ENCODE measurements around the gene SUFU.

SUFU gene

DNA sequence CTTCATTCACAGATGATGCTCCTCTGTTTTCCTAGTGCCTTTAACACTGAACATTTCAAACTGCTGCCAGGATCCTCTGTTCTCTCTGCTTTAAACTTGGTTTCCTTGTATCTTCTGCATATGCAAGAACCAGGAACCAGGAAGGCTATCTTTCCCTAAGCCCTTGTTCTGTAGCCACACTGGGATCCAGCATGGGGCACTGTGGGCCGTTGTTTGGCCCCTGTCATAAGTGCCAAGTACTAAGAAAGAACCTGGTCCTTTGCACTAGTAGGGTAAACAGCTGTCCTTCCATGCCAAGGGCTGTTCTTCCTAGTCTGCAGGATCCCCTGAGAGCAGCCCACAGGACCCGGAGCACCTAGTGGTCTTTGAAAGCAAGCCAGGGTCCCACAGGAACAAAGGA is 91.5 kb downstream of the SUFU start:
- TF ChIP-seq, protein P1, sequence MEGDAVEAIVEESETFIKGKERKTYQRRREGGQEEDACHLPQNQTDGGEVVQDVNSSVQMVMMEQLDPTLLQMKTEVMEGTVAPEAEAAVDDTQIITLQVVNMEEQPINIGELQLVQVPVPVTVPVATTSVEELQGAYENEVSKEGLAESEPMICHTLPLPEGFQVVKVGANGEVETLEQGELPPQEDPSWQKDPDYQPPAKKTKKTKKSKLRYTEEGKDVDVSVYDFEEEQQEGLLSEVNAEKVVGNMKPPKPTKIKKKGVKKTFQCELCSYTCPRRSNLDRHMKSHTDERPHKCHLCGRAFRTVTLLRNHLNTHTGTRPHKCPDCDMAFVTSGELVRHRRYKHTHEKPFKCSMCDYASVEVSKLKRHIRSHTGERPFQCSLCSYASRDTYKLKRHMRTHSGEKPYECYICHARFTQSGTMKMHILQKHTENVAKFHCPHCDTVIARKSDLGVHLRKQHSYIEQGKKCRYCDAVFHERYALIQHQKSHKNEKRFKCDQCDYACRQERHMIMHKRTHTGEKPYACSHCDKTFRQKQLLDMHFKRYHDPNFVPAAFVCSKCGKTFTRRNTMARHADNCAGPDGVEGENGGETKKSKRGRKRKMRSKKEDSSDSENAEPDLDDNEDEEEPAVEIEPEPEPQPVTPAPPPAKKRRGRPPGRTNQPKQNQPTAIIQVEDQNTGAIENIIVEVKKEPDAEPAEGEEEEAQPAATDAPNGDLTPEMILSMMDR (IDR thresholded peaks at IDR 0.05), result no peak
- no peak for DNase-seq (ENCODE audit: low spot score)
- H3K27ac ChIP-seq, result no peak overlapping the region
- H3K4me3 ChIP-seq, result no peak overlapping the region

DNA sequence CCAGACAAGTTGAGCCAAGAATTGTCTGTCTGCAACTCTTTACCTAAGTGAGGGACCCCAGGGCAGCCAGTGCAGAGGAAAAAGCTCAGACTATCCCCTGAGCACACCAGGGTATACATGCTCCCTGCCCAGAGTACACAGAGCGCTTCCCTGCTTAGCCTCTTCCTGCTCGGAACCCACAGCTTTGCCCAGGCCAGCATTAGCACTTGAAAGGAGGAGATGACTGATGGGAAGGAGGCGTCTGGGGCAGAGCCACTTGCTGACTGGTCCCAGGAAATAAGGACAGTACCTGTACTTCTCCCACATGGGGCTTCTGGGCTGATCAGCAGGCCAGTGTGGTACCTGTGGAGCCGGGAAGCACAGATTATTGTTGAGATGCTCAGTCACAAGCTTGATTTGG is 92.1 kb downstream of the SUFU start:
- peak overlapping the region in 1 of 2 donors; percentile 70 for H3K27ac ChIP-seq

DNA sequence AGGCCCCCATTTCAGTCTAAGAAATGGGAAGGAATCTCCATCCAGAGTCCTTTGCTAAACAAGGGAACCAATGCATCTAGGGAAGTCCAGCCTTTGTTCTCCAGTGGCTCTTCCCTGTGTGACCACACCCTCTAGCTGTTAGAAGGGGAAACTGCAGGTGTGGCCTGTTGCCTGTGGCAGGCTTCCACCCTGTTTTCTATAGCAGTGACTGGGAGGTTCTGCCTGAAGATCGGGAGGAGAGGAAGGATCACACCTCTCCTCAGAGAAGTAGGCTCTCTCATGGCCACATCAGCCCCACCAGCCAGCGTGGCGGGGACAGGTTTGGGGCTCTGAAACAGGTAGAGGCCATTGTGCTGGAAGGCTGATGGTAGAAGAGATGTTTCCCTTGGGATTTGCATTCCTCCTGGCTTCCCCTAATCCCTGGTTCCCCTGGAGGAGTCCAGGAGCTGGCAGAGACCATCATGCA is 92.8 kb downstream of the SUFU start:
- DNase-seq (ENCODE audit: low spot score), result no peak
- TF ChIP-seq, protein P1 (IDR thresholded peaks at IDR 0.05), result peak; percentile 33
- Histone ChIP-seq H3K4me3 (no peak overlapping the region), H3K27ac (peak overlapping the region in 1 of 2 donors; percentile 70)

More for the DNA sequence above, 92.1 kb downstream of the SUFU start:
- TF ChIP-seq, protein P1 (IDR thresholded peaks at IDR 0.05), result no peak
- DNase-seq (ENCODE audit: low spot score), result no peak
- no peak overlapping the region for H3K4me3 ChIP-seq

DNA sequence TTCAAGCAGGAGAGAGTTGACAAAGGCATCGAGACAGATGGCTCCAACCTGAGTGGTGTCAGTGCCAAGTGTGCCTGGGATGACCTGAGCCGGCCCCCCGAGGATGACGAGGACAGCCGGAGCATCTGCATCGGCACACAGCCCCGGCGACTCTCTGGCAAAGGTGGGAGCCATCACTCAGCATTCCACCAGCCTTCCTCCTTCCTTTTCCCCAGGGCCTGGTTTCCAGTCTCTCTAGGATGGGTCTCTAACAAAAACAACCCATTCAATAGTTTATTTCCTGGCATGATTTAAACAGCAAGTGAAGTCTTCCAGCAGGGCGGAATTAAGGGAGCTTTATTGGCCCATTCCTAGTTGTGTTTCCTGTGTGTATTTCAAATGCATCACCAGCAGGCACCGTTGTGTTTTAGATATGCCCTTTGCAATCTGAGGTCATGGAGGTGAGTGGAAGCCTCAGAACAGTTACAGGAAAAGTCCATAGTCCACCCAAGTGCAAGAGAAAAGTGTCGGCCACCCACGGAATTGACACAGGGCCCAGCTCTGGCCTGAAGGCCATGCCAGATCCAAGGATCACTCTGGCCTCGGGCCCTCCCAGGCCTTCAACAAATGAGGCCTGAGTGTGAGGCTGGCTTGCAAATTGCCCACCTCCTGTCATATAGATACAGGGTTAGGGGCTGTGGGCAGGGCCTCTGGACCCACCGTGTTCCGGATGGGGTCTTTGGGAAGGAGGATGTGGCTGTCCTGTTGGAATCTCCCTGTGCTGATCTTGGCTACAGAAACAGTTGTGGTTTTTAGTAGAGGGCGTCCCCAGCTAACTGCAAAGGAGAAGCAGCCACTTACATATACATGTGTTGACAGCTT is 93.6 kb downstream of the SUFU start:
- no peak for DNase-seq (ENCODE audit: low spot score)
- TF ChIP-seq, protein P1 (IDR thresholded peaks at IDR 0.05), result no peak
- Histone ChIP-seq H3K27ac (peak overlapping the region in 1 of 2 donors; percentile 70), H3K4me3 (no peak overlapping the region)

GRCh38 chr10:102598243-102598642 is 94.5 kb downstream of the SUFU start:
- TF ChIP-seq, protein P1 (IDR thresholded peaks at IDR 0.05), result no peak
- peak overlapping the region in 1 of 2 donors; percentile 14 for H3K27ac ChIP-seq
- no peak for DNase-seq (ENCODE audit: low spot score)
- no peak overlapping the region for H3K4me3 ChIP-seq

DNA sequence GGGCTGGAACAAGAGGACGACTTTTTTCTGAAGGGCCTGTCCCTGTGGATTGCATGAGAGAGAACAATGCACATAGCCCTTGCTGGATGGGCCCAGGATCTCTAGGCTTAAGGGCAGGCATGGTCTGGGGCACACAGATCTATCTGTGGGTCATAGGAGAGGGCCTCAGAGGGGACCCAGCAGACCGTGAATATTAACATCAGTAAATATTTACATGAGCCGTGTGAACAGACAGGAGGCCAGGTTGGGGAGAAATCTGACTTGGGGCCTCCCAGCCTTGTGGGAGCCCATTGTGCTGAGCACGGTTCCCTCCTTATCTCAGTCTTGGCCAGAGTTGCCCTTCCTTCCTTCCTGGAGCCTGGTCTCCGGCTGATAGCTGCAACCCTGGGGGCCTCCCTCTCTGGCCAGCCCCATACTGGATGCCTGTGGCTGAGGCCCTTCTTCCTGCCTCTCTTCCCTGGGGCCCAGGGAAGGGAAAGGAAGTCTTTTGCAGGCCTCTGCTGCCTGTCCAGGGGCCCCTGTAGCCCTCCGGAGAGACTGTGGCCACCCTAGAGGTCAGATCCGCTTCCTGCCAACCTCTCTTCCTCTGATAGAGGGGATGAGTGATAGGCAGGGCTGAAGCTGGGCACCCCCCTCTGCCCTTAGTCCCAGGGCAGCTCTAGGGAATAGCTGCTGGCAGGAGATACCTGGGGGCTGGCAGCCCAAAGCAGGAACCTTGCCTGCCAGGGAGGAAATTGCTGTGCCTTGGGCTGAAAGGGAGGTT is 96.0 kb downstream of the SUFU start:
- no peak overlapping the region for H3K4me3 ChIP-seq
- no peak for DNase-seq (ENCODE audit: low spot score)
- H3K27ac ChIP-seq, result peak overlapping the region in 1 of 2 donors; percentile 80
- TF ChIP-seq, protein P1 (IDR thresholded peaks at IDR 0.05), result no peak
